HepG2 (cell line): ENCODE data around the gene SAP25. TPM values are rescaled to one million over a fixed set of nuclear protein-coding genes. Genes with fewer than 3 reads are reported as not detected.

Experiments
- ARID2 ChIP-seq: sonication (generic); formaldehyde crosslinking; IDR thresholded peaks from 2 replicates; pipeline ENCODE4 v1.8.1; 2022; ENCODE audit warnings: mild to moderate bottlenecking, missing genetic modification reagents, borderline replicate concordance
- ARID4A ChIP-seq: sonication (generic); formaldehyde crosslinking; IDR thresholded peaks from 2 replicates; pipeline ENCODE4 v1.5.0; 2020; ENCODE audit warnings: mild to moderate bottlenecking, missing genetic modification reagents, borderline replicate concordance
- ATF5 ChIP-seq: sonication (generic); formaldehyde crosslinking; IDR thresholded peaks from 2 replicates; pipeline ENCODE4 v1.4.0; 2020; ENCODE audit warnings: mild to moderate bottlenecking, low read depth, missing genetic modification reagents
- HMG20B ChIP-seq: conservative IDR thresholded peaks from 2 replicates; pipeline ENCODE4 v1.6.1; 2016; ENCODE audit warnings: missing genetic modification reagents, missing compliant biosample characterization
- IRX3 ChIP-seq: sonication (generic); formaldehyde crosslinking; IDR thresholded peaks from 2 replicates; pipeline ENCODE4 v1.8.1; 2023; ENCODE audit warnings: mild to moderate bottlenecking, low read depth, missing genetic modification reagents, borderline replicate concordance
- KAT7 ChIP-seq: IDR thresholded peaks from 2 replicates; pipeline ENCODE4 v1.6.1; 2018; ENCODE audit warnings: borderline replicate concordance, missing compliant biosample characterization
- MIER2 ChIP-seq: IDR thresholded peaks from 2 replicates; pipeline ENCODE4 v1.6.1; 2016; ENCODE audit warnings: missing biosample characterization, missing genetic modification reagents
- NCOA2 ChIP-seq: sonication (generic); formaldehyde crosslinking; IDR thresholded peaks from 2 replicates; pipeline ENCODE4 v1.8.0; 2022; ENCODE audit warnings: inconsistent platforms
- NR2C2 ChIP-seq: sonication (generic); formaldehyde crosslinking; IDR thresholded peaks from 2 replicates; pipeline ENCODE4 v1.4.0; 2020; ENCODE audit warnings: missing genetic modification reagents, mild to moderate bottlenecking, moderate library complexity, borderline replicate concordance
- PPARG ChIP-seq: conservative IDR thresholded peaks from 2 replicates; pipeline ENCODE4 v1.6.1; 2016; ENCODE audit warnings: missing biosample characterization, missing genetic modification reagents
- RBAK ChIP-seq: sonication (generic); formaldehyde crosslinking; IDR thresholded peaks from 2 replicates; pipeline ENCODE4 v1.5.1; 2020; ENCODE audit warnings: mild to moderate bottlenecking, missing genetic modification reagents
- SMAD1 ChIP-seq: sonication (generic); formaldehyde crosslinking; IDR thresholded peaks from 2 replicates; pipeline ENCODE4 v1.4.0; 2020; ENCODE audit warnings: missing genetic modification reagents, low read depth, mild to moderate bottlenecking, borderline replicate concordance
- TCF7 ChIP-seq: sonication (generic); IDR thresholded peaks from 2 replicates; pipeline ENCODE4 v1.6.1; 2016; ENCODE audit warnings: antibody characterized with exemption, low read depth
- ZBTB46 ChIP-seq: sonication (generic); formaldehyde crosslinking; IDR thresholded peaks from 2 replicates; pipeline ENCODE4 v1.4.0; 2020; ENCODE audit warnings: mild to moderate bottlenecking, missing genetic modification reagents, borderline replicate concordance
- ZNF207 ChIP-seq: fragments of 450-650 bp; IDR thresholded peaks from 2 replicates; pipeline ENCODE4 v1.6.1; 2016; ENCODE audit warnings: antibody characterized with exemption, borderline replicate concordance
- ZNF292 ChIP-seq: sonication (generic); formaldehyde crosslinking; IDR thresholded peaks from 2 replicates; pipeline ENCODE4 v1.8.1; 2022; ENCODE audit warnings: mild to moderate bottlenecking, low read depth, missing genetic modification reagents, borderline replicate concordance
- ZNF432 ChIP-seq: sonication (generic); formaldehyde crosslinking; IDR thresholded peaks from 2 replicates; pipeline ENCODE4 v1.5.0; 2020; ENCODE audit warnings: missing genetic modification reagents, mild to moderate bottlenecking, borderline replicate concordance
- ZNF556 ChIP-seq: sonication (generic); formaldehyde crosslinking; IDR thresholded peaks from 2 replicates; pipeline ENCODE4 v1.4.0; 2020; ENCODE audit warnings: mild to moderate bottlenecking, missing genetic modification reagents, borderline replicate concordance
- ZNF816 ChIP-seq: sonication (generic); formaldehyde crosslinking; IDR thresholded peaks from 2 replicates; pipeline ENCODE4 v1.8.0; 2022; ENCODE audit warnings: missing genetic modification reagents, mild to moderate bottlenecking, borderline replicate concordance
- polyA plus RNA-seq, 8 experiments: library from polyadenylated mRNA; depleted of rRNA in 3 of 8; stranded (reverse) in 7 of 8; unstranded in 1 of 8; fragments of >200 nt; fragmentation: Illumina TruSeq in 4 of 8; extraction: Trizol in 4 of 8; gene quantifications; 2 replicates each; pipeline versions ENCODE4 v1.2.1 to v1.2.3, GENCODE V29; 2011 to 2016; ENCODE audit warnings: low read depth in 4 of 8, missing spikeins in 1 of 8, mixed read lengths in 1 of 8; ENCODE audit not compliant: insufficient read depth in 1 of 8
- total RNA-seq, 5 experiments: library from RNA; depleted of rRNA; stranded (reverse); fragments of >200 nt; fragmentation: Illumina TruSeq; extraction: Trizol; gene quantifications; 2 replicates each; pipeline ENCODE4 v1.2.3, GENCODE V29; 2016; ENCODE audit warnings: low read depth in 1 of 5

Gene SAP25
- total and polyA plus RNA-seq, 2 of the 13 experiments (the other 11 are each of a cell fraction or from before 2014, with no cell fraction given) = 0.15 to 0.20 TPM

DNA sequence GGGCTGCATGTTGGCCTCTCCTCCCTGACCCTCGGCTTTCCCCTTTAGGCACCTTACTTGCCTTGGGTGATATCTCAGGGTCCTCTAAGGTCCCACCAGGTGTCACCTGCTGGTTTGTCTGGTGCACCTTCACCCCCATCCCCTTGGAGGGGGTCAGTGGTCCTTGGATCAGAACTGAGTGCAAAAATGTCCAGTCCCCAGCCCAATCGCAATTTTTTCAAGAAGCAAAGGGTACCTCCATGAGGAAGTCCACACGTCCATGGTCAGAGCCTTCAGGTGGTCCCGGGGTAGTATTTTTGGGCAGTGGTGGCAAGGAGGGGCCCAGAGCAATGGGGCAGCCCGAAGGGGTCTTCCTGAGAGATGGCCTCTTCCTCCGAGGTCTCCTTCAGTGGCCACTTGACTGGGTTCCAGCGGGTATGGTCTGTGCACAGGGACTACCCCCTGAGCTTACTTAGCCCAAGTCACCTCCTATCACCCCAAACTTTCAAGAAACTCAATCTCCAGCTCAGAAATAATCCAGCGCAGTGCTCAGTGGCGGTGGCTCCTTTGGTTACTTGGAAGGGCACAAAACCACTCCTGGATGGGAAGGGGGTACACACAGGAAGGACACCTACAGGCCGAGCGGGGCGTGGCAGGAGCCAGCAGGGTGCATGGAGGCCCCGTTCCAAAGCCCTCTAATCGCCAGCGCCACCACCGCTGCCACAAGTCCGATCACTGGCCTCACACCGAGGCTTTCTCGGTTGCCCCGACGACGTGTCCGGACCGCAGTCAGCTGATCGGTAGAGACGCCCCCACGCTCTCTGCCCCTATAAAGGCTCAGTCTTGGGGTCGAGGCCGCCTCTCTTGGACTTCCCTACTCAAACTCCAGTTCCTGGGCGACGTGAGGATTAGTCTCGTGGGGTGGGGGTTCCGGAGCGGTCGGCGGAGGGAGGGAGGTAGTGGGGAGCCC is 4.5 kb downstream of the SAP25 start (continued):
- 0 out of 2 replicates have a peak, but pooled peaks have one; percentile 87 for TF ChIP-seq ZBTB46 (CRISPR knock-in tag)
- TF ChIP-seq TCF7 = no peak
- TF ChIP-seq MIER2 = peak; percentile 38; the same call in 1 of the 2 replicates
- TF ChIP-seq ATF5 = no peak
- 0 out of 2 replicates have a peak, but pooled peaks have one; percentile 8 for TF ChIP-seq ZNF292
- no peak; the same call in 1 of the 2 replicates for TF ChIP-seq SMAD1 (CRISPR knock-in tag)
- no peak for TF ChIP-seq KAT7
- peak; percentile 70; the same call in 1 of the 2 replicates for TF ChIP-seq ARID4A
- 0 out of 2 replicates have a peak, but pooled peaks have one; percentile 90 for TF ChIP-seq ARID2 (CRISPR knock-in tag)
- TF ChIP-seq NCOA2 (CRISPR knock-in tag) = 0 out of 2 replicates have a peak, but pooled peaks have one; percentile 40
- TF ChIP-seq ZNF207 = no peak
- TF ChIP-seq IRX3 (CRISPR knock-in tag) = no peak; the same call in 1 of the 2 replicates
- TF ChIP-seq ZNF556 (CRISPR knock-in tag) = no peak; the same call in 1 of the 2 replicates
- TF ChIP-seq HMG20B (CRISPR knock-in tag) = no peak; the same call in 1 of the 2 replicates
- peak; percentile 40; the same call in 1 of the 2 replicates for TF ChIP-seq PPARG (CRISPR knock-in tag)
- peak; percentile 54; the same call in 1 of the 2 replicates for TF ChIP-seq NR2C2
- peak; percentile 95 for TF ChIP-seq ZNF816 (CRISPR knock-in tag)
- TF ChIP-seq RBAK = no peak
- no peak for TF ChIP-seq ZNF432 (CRISPR knock-in tag)
